Ovary (tissue), 9 donors: ENCODE data around the gene L3HYPDH. TPM values are rescaled to one million over a fixed set of nuclear protein-coding genes. Genes with fewer than 3 reads are reported as not detected.
A peak's percentile ranks its signal among the peaks of the same experiment; 100 is the strongest.

Experiments used
- DNase-seq, 5 donors: peaks; one replicate each; pipeline ENCODE4 v3.0.0-alpha.2; 2019 to 2020
- H3K27ac ChIP-seq, 2 donors: fragments of 200-600 bp; one replicate each; pipeline versions ENCODE4 v1.5.1 to v1.8.0; 2019 to 2022
- H3K27me3 ChIP-seq: fragments of 200-600 bp; one replicate; pipeline ENCODE4 v1.8.0; 2022
- H3K36me3 ChIP-seq: fragments of 200-600 bp; sonication (generic); one replicate; pipeline ENCODE4 v1.5.1; 2019
- H3K4me1 ChIP-seq: one replicate; pipeline ENCODE4 v1.8.1; 2013; ENCODE audit warnings: mild to moderate bottlenecking, moderate library complexity; ENCODE audit not compliant: insufficient read depth
- H3K4me3 ChIP-seq: fragments of 200-600 bp; sonication (generic); one replicate; pipeline ENCODE4 v1.5.1; 2017
- H3K9me3 ChIP-seq, 2 donors: fragments of 200-600 bp in 1 of 2; sonication (generic) in 1 of 2; one replicate each; pipeline versions ENCODE4 v1.5.1 to v1.8.1; 2013 to 2019; ENCODE audit warnings: mild to moderate bottlenecking in 1 of 2, moderate library complexity in 1 of 2
- CTCF ChIP-seq, 3 donors: fragments of 450-650 bp in 2 of 3; fragments of 200-600 bp in 1 of 3; IDR thresholded peaks; one replicate each; pipeline versions ENCODE4 v1.5.1 to v1.8.0; 2016 to 2022; ENCODE audit warnings: antibody characterized with exemption in 3 of 3, mild to moderate bottlenecking in 1 of 3
- EP300 ChIP-seq: sonication (generic); formaldehyde crosslinking; IDR thresholded peaks from one replicate; pipeline ENCODE4 v1.6.1; 2017; ENCODE audit warnings: antibody characterized with exemption
- POLR2A ChIP-seq: fragments of 450-650 bp; IDR thresholded peaks from one replicate; pipeline ENCODE4 v1.6.1; 2017; ENCODE audit warnings: antibody characterized with exemption, mild to moderate bottlenecking, moderate library complexity
- WGBS, 3 donors: extraction: QIAGEN DNeasy Blood & Tissue Kit in 1 of 3; methylation state at CpG; one replicate each; pipeline versions ENCODE4 v1.1.5 to v1.1.7; 2013 to 2017; 5-methylcytosine and 5-hydroxymethylcytosine counted together
- intact Hi-C, 4 donors: fragments of 100-400 bp; cut with DNase I; formaldehyde crosslinking; loops; one replicate each; pipeline versions ENCODE4 v1.11.0 to v1.15.1; 2022 to 2023
- polyA plus RNA-seq, 2 donors: library from polyadenylated mRNA; stranded (reverse); fragments of 200-250 nt in 1 of 2; fragments of 350-450 nt in 1 of 2; fragmentation: Illumina TruSeq in 1 of 2; extraction: RNeasy Lipid Tissue Mini Kit (QIAGEN cat#74804) in 1 of 2; gene quantifications; one replicate each; pipeline ENCODE4 v1.2.3, GENCODE V29; 2013 to 2014
- total RNA-seq, 7 donors: library from RNA; depleted of rRNA in 2 of 7; stranded (reverse); fragments of >200 nt in 2 of 7; fragmentation: NEBNext Ultra II Directional in 3 of 7; extraction: Animal tissue kit (Norgen Biotek cat#: 25700) in 3 of 7; gene quantifications; one replicate each; pipeline versions ENCODE4 v1.1.0 to v1.2.4, GENCODE V29; 2016 to 2023
- donor health status: DM: no; HTN: no; CAD: no; lungs with moderate emphysema.
- donor health status: DM: no; HTN: no; CAD: no.
- donor health status: Bipolar disorder and iron deficiency.
- donor health status: DM: yes; HTN: yes; CAD: no.
- donor health status: DM: no; HTN: no; CAD: no.
- donor health status: DM: yes; HTN: yes; CAD: no.

L3HYPDH gene
- total and polyA plus RNA-seq, 9 donors = 17.2 to 52.8 (median 31.2) TPM

- Histone ChIP-seq H3K4me3 (peak overlapping the region; percentile 61), H3K36me3 (no peaks in the 10 kb centered on the region), H3K27ac (peak overlapping the region; percentile 79 to 84), H3K27me3 (no peaks in the 10 kb centered on the region), H3K9me3 (no peaks in the 10 kb centered on the region), H3K4me1 (peaks cover 8% of the 10 kb centered on the region)
- intact Hi-C loops = no loop called here
- WGBS, 3 donors = 0 to 1% (median 1%) methylated on average over 69 to 105 of the region's 105 CpGs
- DNase-seq = peak; percentile 67 to 83 (median 76)
- TF ChIP-seq EP300 (no peak), POLR2A (peak; percentile 18), CTCF (IDR thresholded peaks at IDR 0.05) (no peak)
Measured at GRCh38 chr14:59464486-59465315, 19.5 kb downstream of the L3HYPDH start.

- peak overlapping the region; percentile 61 for H3K4me3 ChIP-seq
- H3K27ac ChIP-seq = peak overlapping the region; percentile 79 to 84
- TF ChIP-seq CTCF (IDR thresholded peaks at IDR 0.05) (no peak), POLR2A (no peak), EP300 (no peak)
- WGBS, 3 donors = 47 to 57% (median 51%) methylated on average over 42 to 60 of the region's 60 CpGs
- no peaks in the 10 kb centered on the region for H3K36me3 ChIP-seq
- no peaks in the 10 kb centered on the region for H3K27me3 ChIP-seq
- intact Hi-C loops = no loop called here
- no peaks in the 10 kb centered on the region for H3K9me3 ChIP-seq
- H3K4me1 ChIP-seq = peaks cover 8% of the 10 kb centered on the region
- peak in 4 of 5 donors; percentile 15 to 43 (median 38) for DNase-seq
Measured at GRCh38 chr14:59463787-59464485, 20.3 kb downstream of the L3HYPDH start.

- WGBS, 3 donors = 98 to 100% (median 100%) methylated on average over 1 of the region's 1 CpG
- Histone ChIP-seq H3K4me1 (peaks cover 8% of the 10 kb centered on the region), H3K36me3 (no peaks in the 10 kb centered on the region), H3K9me3 (no peaks in the 10 kb centered on the region), H3K27me3 (no peaks in the 10 kb centered on the region), H3K27ac (no peak overlapping the region), H3K4me3 (no peak overlapping the region)
- no peak for DNase-seq
- intact Hi-C loops = no loop called here
- TF ChIP-seq CTCF (IDR thresholded peaks at IDR 0.05) (no peak), EP300 (no peak), POLR2A (no peak)
Measured at GRCh38 chr14:59461891-59462290, 22.3 kb downstream of the L3HYPDH start.

- WGBS, 3 donors = 84 to 88% (median 85%) methylated on average over 1 of the region's 1 CpG
- no peaks in the 10 kb centered on the region for H3K36me3 ChIP-seq
- H3K9me3 ChIP-seq = no peaks in the 10 kb centered on the region
- H3K27me3 ChIP-seq = no peaks in the 10 kb centered on the region
- H3K4me3 ChIP-seq = no peak overlapping the region
- TF ChIP-seq CTCF (IDR thresholded peaks at IDR 0.05) (no peak), EP300 (no peak), POLR2A (no peak)
- intact Hi-C loops = no loop called here
- H3K27ac ChIP-seq = no peak overlapping the region
- peaks cover 6% of the 10 kb centered on the region for H3K4me1 ChIP-seq
- no peak for DNase-seq
Measured at GRCh38 chr14:59460378-59460777, 23.8 kb downstream of the L3HYPDH start.
